Upper lobe of left lung (tissue), 6 donors: ENCODE results near the gene DAPK1. TPM values are rescaled to one million over a fixed set of nuclear protein-coding genes. Genes with fewer than 3 reads are reported as not detected.

Experiments used
- ATAC-seq, 2 donors: fragments of 200-7000 bp; cut with Tn5 transposase; one replicate each; pipeline ENCODE4 v1.9.1; 2022; ENCODE audit warnings: mild to moderate bottlenecking in 2 of 2, moderate library complexity in 2 of 2; ENCODE audit not compliant: low FRiP score in 2 of 2
- DNase-seq, 2 donors: peaks; one replicate each; pipeline ENCODE4 v3.0.0-alpha.2; 2019 to 2020
- H3K27ac ChIP-seq, 4 donors: fragments of 200-600 bp; sonication (generic); one replicate each; pipeline ENCODE4 v1.5.1; 2016 to 2019
- H3K27me3 ChIP-seq, 4 donors: fragments of 200-600 bp; sonication (generic); one replicate each; pipeline ENCODE4 v1.5.1; 2017 to 2019
- H3K36me3 ChIP-seq, 4 donors: fragments of 200-600 bp; sonication (generic); one replicate each; pipeline ENCODE4 v1.5.1; 2016 to 2019
- H3K4me1 ChIP-seq, 4 donors: fragments of 200-600 bp; sonication (generic); one replicate each; pipeline ENCODE4 v1.5.1; 2018 to 2019
- H3K4me3 ChIP-seq, 4 donors: fragments of 200-600 bp; sonication (generic); one replicate each; pipeline ENCODE4 v1.5.1; 2017 to 2019; ENCODE audit warnings: mild to moderate bottlenecking in 2 of 4, moderate library complexity in 1 of 4
- H3K9me3 ChIP-seq, 4 donors: fragments of 200-600 bp; sonication (generic); one replicate each; pipeline ENCODE4 v1.5.1; 2018 to 2019
- EP300 ChIP-seq, 4 donors: sonication (generic); formaldehyde crosslinking; IDR thresholded peaks; one replicate each; pipeline ENCODE4 v1.5.1; 2017; ENCODE audit warnings: antibody characterized with exemption in 4 of 4, control low read depth in 2 of 4
- POLR2A ChIP-seq, 4 donors: fragments of 450-650 bp; IDR thresholded peaks; one replicate each; pipeline ENCODE4 v1.5.1; 2016 to 2017; ENCODE audit warnings: antibody characterized with exemption in 4 of 4, mild to moderate bottlenecking in 2 of 4
- POLR2AphosphoS5 ChIP-seq, 2 donors: sonication (generic); formaldehyde crosslinking; IDR thresholded peaks; one replicate each; pipeline ENCODE4 v1.5.1; 2017; ENCODE audit warnings: antibody characterized with exemption in 2 of 2
- WGBS, 2 donors: methylation state at CpG; one replicate each; pipeline ENCODE4 v1.1.5; 2017 to 2018; 5-methylcytosine and 5-hydroxymethylcytosine counted together
- total RNA-seq, 6 donors: library from RNA; depleted of rRNA in 4 of 6; stranded (reverse); fragments of >200 nt in 4 of 6; gene quantifications; one replicate each; pipeline versions ENCODE4 v1.1.0 to v1.2.1, GENCODE V29; 2016 to 2021
- TF ChIP-seq, protein P1 (sequence below), 6 experiments: fragments of 450-650 bp in 4 of 6; fragments of 200-600 bp in 2 of 6; sonication (generic) in 2 of 6; IDR thresholded peaks; one replicate each; pipeline ENCODE4 v1.5.1; 2016 to 2019; ENCODE audit warnings: antibody characterized with exemption in 6 of 6
- donor health status: DM: no; HTN: no; CAD: no; lungs with moderate emphysema.
- donor health status: DM: no; HTN: yes; CAD: no; lungs with severe emphysema.

The DAPK1 gene
- total RNA-seq, 6 donors from 2014 or later: 125 to 334 (median 213) TPM

GRCh38 chr9:87613265-87614111 is 115.8 kb downstream of the DAPK1 start:
- Histone ChIP-seq H3K9me3 (no peaks in the 10 kb centered on the region), H3K4me1 (peaks cover 39 to 67% (median 57%) of the 10 kb centered on the region in 4 donors), H3K36me3 (no peaks in the 10 kb centered on the region), H3K4me3 (no peak overlapping the region), H3K27ac (peak overlapping the region; percentile 59 to 83 (median 66)), H3K27me3 (no peaks in the 10 kb centered on the region)
- WGBS, 2 donors: 32 to 47% methylated on average over 10 to 11 of the region's 11 CpGs
- ATAC-seq (peak; percentile 45 to 46), DNase-seq (peak in 1 of 2 donors; percentile 73)
- TF ChIP-seq, protein P1, sequence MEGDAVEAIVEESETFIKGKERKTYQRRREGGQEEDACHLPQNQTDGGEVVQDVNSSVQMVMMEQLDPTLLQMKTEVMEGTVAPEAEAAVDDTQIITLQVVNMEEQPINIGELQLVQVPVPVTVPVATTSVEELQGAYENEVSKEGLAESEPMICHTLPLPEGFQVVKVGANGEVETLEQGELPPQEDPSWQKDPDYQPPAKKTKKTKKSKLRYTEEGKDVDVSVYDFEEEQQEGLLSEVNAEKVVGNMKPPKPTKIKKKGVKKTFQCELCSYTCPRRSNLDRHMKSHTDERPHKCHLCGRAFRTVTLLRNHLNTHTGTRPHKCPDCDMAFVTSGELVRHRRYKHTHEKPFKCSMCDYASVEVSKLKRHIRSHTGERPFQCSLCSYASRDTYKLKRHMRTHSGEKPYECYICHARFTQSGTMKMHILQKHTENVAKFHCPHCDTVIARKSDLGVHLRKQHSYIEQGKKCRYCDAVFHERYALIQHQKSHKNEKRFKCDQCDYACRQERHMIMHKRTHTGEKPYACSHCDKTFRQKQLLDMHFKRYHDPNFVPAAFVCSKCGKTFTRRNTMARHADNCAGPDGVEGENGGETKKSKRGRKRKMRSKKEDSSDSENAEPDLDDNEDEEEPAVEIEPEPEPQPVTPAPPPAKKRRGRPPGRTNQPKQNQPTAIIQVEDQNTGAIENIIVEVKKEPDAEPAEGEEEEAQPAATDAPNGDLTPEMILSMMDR (IDR thresholded peaks at IDR 0.05): no peak
- TF ChIP-seq EP300 (IDR thresholded peaks at IDR 0.05) (peak in 1 of 4 donors; percentile 85), POLR2AphosphoS5 (IDR thresholded peaks at IDR 0.05) (peak in 1 of 2 donors; percentile 58), POLR2A (IDR thresholded peaks at IDR 0.05) (no peak)

GRCh38 chr9:87614397-87614796 is 116.7 kb downstream of the DAPK1 start:
- Histone ChIP-seq H3K9me3 (no peaks in the 10 kb centered on the region), H3K27me3 (no peaks in the 10 kb centered on the region), H3K36me3 (no peaks in the 10 kb centered on the region), H3K4me1 (peaks cover 39 to 63% (median 57%) of the 10 kb centered on the region in 4 donors), H3K27ac (peak overlapping the region; percentile 59 to 83 (median 66)), H3K4me3 (no peak overlapping the region)
- ATAC-seq (peak; percentile 49 to 72), DNase-seq (peak in 1 of 2 donors; percentile 41)
- no peak for TF ChIP-seq EP300 (IDR thresholded peaks at IDR 0.05)
- no peak for TF ChIP-seq POLR2AphosphoS5 (IDR thresholded peaks at IDR 0.05)
- no peak for TF ChIP-seq POLR2A (IDR thresholded peaks at IDR 0.05)
- TF ChIP-seq, protein P1 (IDR thresholded peaks at IDR 0.05): no peak
- WGBS, 2 donors: 44 to 67% methylated on average over 7 of the region's 7 CpGs

DNA sequence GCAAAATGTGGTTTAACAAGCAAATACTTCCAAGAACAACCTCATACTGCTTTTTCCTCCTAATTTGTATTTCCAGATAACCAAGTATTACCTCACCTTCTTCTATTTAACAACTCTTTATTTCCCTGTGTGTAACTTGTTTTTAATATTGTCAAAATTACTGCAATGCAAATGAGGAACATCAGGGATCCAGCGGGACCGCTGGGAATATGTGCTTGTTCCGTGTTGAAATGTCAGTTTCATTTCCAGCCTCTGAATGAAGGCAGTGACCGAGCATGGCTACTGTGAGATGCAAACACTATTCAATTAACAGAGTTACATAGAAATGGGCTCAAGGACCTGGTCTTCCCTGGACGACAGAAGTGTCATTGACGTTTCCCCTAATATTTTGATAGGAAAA is 117.5 kb downstream of the DAPK1 start:
- TF ChIP-seq POLR2A (IDR thresholded peaks at IDR 0.05) (no peak), EP300 (IDR thresholded peaks at IDR 0.05) (no peak), POLR2AphosphoS5 (IDR thresholded peaks at IDR 0.05) (no peak)
- TF ChIP-seq, protein P1 (IDR thresholded peaks at IDR 0.05): no peak
- H3K4me1 ChIP-seq: peaks cover 39 to 65% (median 52%) of the 10 kb centered on the region in 4 donors

GRCh38 chr9:87615547-87616148 is 118.0 kb downstream of the DAPK1 start:
- WGBS, 2 donors: 60 to 83% methylated on average over 5 to 6 of the region's 6 CpGs
- DNase-seq: no peak
- H3K9me3 ChIP-seq: no peaks in the 10 kb centered on the region
- no peaks in the 10 kb centered on the region for H3K27me3 ChIP-seq
- ATAC-seq: no peak
- TF ChIP-seq POLR2AphosphoS5 (IDR thresholded peaks at IDR 0.05) (no peak), EP300 (IDR thresholded peaks at IDR 0.05) (no peak), POLR2A (IDR thresholded peaks at IDR 0.05) (no peak)
- TF ChIP-seq, protein P1 (IDR thresholded peaks at IDR 0.05): no peak
- peak overlapping the region in 3 of 4 donors; percentile 14 to 83 (median 63) for H3K27ac ChIP-seq
- H3K36me3 ChIP-seq: no peaks in the 10 kb centered on the region
- H3K4me3 ChIP-seq: no peak overlapping the region
- H3K4me1 ChIP-seq: peaks cover 36 to 65% (median 49%) of the 10 kb centered on the region in 4 donors

More for the DNA sequence above, 117.5 kb downstream of the DAPK1 start:
- H3K27me3 ChIP-seq: no peaks in the 10 kb centered on the region
- ATAC-seq (no peak), DNase-seq (no peak)
- H3K27ac ChIP-seq: peak overlapping the region; percentile 59 to 83 (median 66)
- H3K36me3 ChIP-seq: no peaks in the 10 kb centered on the region
- 67 to 69% methylated on average over 6 of the region's 6 CpGs for WGBS, 2 donors
- no peak overlapping the region for H3K4me3 ChIP-seq
- no peaks in the 10 kb centered on the region for H3K9me3 ChIP-seq
